ENCODE data around the gene NUDT8. TPM values are rescaled to one million over a fixed set of nuclear protein-coding genes. Genes with fewer than 3 reads are reported as not detected.
A peak's percentile ranks its signal among the peaks of the same experiment; 100 is the strongest.

The NUDT8 gene
- total and polyA plus RNA-seq, 9 of the 15 experiments (the other 6 are each of a cell fraction or from before 2014, with no cell fraction given), result 0.23 to 27.8 (median 5.0) TPM

DNA sequence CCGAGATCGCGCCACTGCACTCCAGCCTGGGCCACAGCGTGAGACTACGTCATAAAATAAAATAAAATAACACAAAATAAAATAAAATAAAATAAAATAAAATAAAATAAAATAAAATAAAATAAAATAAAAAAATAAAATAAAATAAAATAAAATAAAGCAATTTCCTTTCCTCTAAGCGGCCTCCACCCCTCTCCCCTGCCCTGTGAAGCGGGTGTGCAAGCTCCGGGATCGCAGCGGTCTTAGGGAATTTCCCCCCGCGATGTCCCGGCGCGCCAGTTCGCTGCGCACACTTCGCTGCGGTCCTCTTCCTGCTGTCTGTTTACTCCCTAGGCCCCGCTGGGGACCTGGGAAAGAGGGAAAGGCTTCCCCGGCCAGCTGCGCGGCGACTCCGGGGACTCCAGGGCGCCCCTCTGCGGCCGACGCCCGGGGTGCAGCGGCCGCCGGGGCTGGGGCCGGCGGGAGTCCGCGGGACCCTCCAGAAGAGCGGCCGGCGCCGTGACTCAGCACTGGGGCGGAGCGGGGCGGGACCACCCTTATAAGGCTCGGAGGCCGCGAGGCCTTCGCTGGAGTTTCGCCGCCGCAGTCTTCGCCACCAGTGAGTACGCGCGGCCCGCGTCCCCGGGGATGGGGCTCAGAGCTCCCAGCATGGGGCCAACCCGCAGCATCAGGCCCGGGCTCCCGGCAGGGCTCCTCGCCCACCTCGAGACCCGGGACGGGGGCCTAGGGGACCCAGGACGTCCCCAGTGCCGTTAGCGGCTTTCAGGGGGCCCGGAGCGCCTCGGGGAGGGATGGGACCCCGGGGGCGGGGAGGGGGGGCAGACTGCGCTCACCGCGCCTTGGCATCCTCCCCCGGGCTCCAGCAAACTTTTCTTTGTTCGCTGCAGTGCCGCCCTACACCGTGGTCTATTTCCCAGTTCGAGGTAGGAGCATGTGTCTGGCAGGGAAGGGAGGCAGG lies 46.2 kb downstream of the NUDT8 start, which contains the start of gene GSTP1 (continued):
- TF ChIP-seq, protein P1, sequence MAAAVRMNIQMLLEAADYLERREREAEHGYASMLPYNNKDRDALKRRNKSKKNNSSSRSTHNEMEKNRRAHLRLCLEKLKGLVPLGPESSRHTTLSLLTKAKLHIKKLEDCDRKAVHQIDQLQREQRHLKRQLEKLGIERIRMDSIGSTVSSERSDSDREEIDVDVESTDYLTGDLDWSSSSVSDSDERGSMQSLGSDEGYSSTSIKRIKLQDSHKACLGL (CRISPR knock-in tag; IDR thresholded peaks at IDR 0.05; ENCODE audit: borderline replicate concordance, poor library complexity, severe bottlenecking), result no peak
- TF ChIP-seq SIN3A (IDR thresholded peaks at IDR 0.05; ENCODE audit: borderline replicate concordance in 2 of 2, control insufficient read depth in 1 of 2, low read depth in 2 of 2, low read length in 2 of 2) (peak; percentile 48 to 86; a peak in 3 of 4 replicates), EWSR1 (IDR thresholded peaks at IDR 0.05; ENCODE audit: borderline replicate concordance, low read depth, partially characterized antibody) (no peak), DIDO1 (tag; IDR thresholded peaks at IDR 0.05; ENCODE audit: low read depth) (no peak), CBFA2T2 (conservative IDR thresholded peaks at IDR 0.05) (no peak), KAT2B (IDR thresholded peaks at IDR 0.05; ENCODE audit: low read depth, low read length) (no peak), ERF (CRISPR knock-in tag; IDR thresholded peaks at IDR 0.05) (no peak), NCOA6 (IDR thresholded peaks at IDR 0.05) (no peak), SMAD2 (IDR thresholded peaks at IDR 0.05; ENCODE audit: low read depth, low read length) (no peak), ZNF584 (CRISPR knock-in tag; IDR thresholded peaks at IDR 0.05; ENCODE audit: low read depth) (no peak), ZNF280B (CRISPR knock-in tag; IDR thresholded peaks at IDR 0.05) (no peak), MEIS2 (IDR thresholded peaks at IDR 0.05; ENCODE audit: partially characterized antibody) (no peak), FOXK1 (CRISPR knock-in tag; IDR thresholded peaks at IDR 0.05; ENCODE audit: borderline replicate concordance) (no peak), L3MBTL2 (IDR thresholded peaks at IDR 0.05) (peak; percentile 88), XRCC4 (IDR thresholded peaks at IDR 0.05; ENCODE audit: extremely low read depth, insufficient read depth, insufficient read length) (no peak), ZNF780A (CRISPR knock-in tag; IDR thresholded peaks at IDR 0.05) (no peak), HDGF (IDR thresholded peaks at IDR 0.05) (no peak), ZNF668 (CRISPR knock-in tag; IDR thresholded peaks at IDR 0.05) (no peak), TEAD4 (IDR thresholded peaks at IDR 0.05; ENCODE audit: low read length) (no peak), TEAD4 (CRISPR knock-in tag; IDR thresholded peaks at IDR 0.05; ENCODE audit: borderline replicate concordance) (peak; percentile 84; the same call in 1 of the 2 replicates), ZNF232 (CRISPR knock-in tag; IDR thresholded peaks at IDR 0.05) (no peak), ZNF764 (CRISPR knock-in tag; IDR thresholded peaks at IDR 0.05; ENCODE audit: low read depth) (no peak)
- TF ChIP-seq, protein P2, sequence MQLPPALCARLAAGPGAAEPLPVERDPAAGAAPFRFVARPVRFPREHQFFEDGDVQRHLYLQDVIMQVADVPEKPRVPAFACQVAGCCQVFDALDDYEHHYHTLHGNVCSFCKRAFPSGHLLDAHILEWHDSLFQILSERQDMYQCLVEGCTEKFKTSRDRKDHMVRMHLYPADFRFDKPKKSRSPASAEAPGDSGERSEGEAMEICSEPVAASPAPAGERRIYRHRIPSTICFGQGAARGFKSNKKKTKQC (CRISPR knock-in tag; IDR thresholded peaks at IDR 0.05), result peak; percentile 66; the same call in 1 of the 2 replicates
- TF ChIP-seq, protein P3, sequence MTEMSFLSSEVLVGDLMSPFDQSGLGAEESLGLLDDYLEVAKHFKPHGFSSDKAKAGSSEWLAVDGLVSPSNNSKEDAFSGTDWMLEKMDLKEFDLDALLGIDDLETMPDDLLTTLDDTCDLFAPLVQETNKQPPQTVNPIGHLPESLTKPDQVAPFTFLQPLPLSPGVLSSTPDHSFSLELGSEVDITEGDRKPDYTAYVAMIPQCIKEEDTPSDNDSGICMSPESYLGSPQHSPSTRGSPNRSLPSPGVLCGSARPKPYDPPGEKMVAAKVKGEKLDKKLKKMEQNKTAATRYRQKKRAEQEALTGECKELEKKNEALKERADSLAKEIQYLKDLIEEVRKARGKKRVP (CRISPR knock-in tag; IDR thresholded peaks at IDR 0.05), result no peak

All from K562 (cell line).